Activated CD4-positive, alpha-beta T cell treated with anti-CD3 and anti-CD28 coated beads, Interleukin-2, Interleukin-4, amounts not matched to agents 100 ng/mL and 50 ng/mL, durations not matched to agents 16 hours and 8 hours (primary cell): Measurements from ENCODE around the gene PTPRT.

Experiments
- DNase-seq: peaks from one replicate; pipeline ENCODE4 v3.0.0-alpha.2; 2020; ENCODE audit warnings: low spot score

The PTPRT gene

DNA sequence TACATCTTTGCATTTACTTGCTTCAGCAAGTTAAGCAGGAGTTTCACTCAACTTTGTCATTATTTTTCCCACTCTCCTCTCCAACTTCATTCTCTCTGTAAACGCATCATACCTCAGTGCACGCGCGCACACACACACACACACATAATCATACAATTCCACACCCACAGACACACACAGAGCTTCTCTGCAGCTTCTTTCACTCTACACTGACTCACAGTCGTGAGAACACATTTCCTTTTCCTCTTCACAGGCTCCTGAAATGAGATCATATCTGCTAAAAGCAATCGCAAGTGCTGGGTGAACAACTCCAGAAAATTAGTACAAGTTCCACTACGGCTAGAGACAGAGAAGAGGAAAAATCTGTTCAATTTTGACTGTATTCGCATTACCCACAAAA, 215.4 kb downstream of the PTPRT start:
- DNase-seq: no peak

DNA sequence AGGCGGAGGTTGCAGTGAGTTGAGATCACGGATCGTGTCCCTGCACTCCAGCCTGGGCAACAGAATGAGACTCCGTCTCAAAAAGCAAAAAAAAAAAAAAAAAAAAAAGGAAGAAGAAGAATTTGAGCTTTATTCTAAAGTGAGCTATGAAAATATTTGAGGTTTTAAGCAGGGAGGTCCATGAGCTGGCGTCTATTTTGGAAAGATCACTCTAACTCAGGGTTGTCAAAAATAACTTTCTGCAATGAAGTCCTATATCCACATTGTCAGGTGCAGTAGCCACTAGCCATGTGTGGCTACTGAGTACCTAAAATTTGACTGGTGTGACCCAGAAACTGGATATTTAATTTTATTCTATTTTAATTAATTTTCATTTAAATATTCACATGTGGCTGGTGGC, 217.1 kb downstream of the PTPRT start:
- no peak for DNase-seq

DNA sequence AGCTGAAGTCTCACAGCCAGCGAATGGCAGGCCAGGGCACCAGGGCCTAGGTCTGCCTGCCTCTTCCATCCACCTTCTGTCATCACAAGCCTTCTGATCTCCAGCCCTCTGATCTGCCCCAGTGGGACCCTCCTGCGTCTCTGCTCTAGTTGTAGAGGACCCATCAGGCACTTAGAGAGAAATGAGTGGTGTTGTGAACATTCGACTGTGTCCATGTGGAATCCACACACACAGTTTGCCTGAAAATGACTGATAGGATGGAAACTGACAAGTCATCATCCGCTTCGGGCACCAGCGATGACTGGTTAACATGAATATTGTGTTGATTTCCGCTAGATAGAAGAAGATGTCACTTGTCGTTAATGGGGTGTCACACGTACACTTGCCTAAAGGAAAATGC, 221.0 kb downstream of the PTPRT start:
- DNase-seq: no peak

DNA sequence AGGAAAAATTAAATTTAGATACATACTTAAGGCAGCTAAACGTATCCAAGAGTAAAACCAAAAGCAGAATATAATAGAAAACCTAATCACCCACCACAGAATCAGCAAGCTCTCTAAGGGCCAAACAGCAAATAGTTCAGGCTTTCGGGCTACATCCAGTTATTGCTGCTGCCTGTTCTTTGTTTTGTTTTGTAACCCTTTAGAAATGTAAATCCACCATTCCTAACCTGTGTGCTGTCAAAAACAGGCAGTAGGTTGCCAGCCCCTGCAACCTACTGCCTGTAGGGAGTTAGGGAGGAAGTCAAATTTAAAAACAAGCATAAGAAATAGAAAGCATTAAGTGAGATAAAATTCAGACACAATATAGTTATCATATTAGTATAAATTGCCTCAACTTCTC, 225.9 kb downstream of the PTPRT start:
- DNase-seq: no peak

DNA sequence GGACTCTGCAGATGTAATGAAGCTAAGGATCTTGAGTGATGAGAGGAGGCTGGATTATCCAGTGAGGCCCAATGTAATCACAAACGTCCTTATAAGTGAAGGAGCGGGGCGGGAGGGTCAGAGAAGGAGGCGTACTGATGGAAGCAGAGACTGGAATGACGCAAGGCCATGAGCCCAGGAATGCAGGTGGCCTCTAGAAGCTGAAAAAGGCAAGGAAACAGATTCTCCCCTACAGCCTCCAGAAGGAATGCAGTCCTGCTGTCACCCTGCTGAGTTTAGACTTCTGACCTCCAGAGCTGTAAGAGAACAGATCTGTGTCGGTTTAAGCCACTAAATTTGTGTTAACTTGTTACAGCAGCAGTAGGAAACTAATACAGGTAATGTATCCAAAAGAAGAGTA, 227.9 kb downstream of the PTPRT start:
- no peak for DNase-seq

DNA sequence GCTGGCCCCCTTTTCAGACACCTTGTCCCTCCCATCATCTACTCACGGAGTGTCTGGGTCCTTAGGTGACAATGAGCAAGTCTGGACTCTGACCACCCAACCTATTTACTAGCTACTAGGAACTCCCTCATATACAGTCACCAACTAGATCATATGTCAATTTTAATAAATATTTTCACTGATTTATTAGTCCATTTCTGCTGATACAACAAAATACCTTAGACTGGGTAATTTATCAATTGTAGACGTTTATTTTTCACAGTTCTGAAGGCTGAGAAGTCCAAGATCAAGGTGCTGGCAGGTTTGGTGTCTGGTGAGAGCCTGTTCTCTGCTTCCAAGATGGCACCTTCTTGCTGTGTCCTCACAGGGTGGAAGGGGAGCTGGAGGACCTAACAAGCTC, 229.7 kb downstream of the PTPRT start:
- no peak for DNase-seq

DNA sequence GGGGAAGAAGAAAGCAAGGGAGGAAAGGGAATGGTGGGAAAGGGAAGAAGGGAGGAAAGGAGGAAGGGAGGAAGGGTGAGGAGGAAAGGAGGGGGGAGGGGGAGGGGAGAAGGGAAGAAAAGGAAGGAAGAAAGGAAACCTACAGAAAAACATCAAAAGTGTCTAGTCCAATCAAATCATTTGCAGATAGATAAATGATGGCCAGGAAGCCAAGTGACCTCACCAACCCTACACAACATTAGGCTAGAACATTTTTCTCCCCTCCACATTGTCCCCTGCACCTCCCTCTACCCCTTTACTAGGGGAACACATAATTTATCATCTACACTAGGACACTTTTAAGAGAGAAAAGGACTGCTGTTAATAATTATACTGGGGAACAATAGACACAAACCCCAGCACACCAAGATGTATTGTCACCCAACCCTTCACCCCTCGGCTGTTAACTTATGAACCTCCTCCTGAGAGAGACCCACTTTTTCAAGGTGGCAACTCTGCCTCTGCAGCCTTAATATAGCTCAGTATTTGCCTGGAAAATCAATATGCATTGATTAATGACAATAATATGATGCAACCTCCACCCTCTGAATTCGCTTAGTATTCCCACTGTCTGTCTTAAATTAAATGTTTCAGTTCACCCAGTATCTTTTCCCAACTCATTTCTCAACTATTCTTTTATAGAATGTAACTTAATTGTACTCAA, 231.2 kb downstream of the PTPRT start:
- no peak for DNase-seq

DNA sequence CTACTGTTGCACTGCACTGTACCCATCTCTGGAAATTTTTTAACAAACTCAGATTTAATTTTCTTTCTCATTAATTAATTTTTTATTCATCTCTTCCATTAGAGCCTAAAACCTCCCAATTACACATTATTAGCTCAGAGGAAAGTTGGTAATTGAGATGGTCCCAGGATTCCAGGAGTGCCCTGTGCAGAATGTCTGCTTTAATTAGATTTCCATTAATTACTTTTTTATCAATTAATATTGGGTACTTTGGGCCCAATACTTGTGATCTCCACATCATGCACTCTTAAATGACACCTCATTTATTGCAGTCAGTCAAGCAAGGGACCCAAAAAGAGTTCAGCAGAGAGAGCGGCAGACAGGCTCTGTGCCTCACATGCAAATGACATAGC, 232.0 kb downstream of the PTPRT start:
- no peak for DNase-seq

DNA sequence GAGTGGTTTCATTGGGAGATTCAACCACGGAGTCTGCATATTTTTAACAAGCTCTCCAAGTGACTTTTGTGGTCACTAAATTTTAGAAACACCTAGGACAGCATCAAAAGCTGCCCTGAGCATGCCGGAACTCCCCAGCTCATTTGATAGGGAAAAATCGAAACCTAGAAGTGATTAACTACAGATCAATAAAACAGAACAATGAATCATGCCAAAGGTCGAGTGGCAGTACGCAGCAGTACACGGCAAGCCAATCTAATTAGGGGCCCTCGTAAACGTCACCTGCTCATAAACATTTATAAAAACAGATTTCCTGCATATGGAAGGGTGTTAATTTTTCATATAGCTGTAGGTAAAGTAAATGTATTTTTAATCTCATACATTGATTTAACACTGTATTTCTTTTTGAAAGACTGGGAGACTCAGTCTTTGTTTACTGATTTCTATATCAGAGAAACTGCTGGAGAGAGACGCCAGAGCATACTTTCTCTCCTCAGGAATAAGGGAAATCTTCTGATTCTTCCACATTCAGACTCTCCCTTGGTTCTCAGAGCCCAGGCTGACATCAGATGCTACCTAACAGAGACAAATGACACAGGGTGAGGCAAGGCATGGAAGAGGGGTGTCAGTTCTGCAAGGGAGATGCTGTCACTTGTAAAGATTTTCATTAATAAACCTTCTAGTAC, 232.5 kb downstream of the PTPRT start:
- no peak for DNase-seq

DNA sequence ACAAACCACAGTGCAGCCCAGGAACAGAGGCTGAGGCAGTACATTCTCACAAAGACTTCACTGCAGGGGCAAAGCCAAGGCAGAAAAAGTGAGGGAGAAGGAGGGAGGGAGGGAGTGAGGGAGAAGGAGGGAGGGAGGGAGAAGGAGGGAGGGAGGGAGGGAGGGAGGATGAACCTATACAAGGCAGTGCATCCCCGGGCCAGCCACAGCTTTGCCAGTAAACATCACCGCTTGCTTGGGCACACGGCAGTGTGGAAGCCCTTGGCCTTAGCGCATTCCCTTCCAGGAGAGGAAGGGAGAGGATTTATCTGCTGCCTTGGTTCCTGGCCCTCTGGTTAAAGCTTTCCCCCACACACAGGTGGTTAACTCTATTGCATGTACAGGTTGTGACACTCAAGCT, 234.0 kb downstream of the PTPRT start:
- DNase-seq: no peak

DNA sequence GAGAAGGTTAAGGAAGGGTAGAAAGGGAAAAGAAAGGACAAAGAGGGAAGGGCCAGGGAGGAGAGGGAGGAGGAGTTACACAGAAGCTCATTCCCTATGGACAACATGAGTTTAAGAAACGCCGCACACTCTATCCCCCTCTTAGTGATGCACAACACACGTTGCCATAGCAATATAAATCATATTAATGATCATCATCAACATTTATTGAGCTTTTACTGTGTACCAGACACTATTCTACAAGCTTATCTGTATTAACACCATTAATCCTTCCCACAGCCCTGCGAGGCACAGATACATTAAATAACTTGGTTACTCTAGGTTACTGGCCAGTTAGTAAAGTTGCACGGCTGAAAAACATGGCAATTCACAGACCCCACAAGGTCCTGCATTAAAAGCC, 234.8 kb downstream of the PTPRT start:
- DNase-seq: no peak

DNA sequence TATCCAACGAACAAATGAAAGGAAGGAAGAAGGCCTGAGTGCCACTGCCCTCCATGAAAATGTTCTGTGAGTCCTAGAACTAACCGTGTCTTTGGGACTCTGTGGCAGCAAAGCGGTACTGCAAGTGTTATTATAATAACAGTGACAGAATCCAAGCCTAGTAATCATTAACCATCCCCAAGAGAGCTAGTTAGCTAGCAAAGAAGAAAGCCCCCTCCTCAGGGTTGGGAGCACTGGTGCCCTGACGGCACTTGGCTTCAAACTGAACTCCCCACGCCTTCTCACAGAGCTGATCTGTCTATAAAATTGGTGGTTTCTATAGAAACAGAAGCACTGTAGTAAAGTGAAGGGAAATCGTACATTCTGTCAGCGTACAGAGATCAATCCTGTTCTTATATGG, 239.8 kb downstream of the PTPRT start:
- no peak for DNase-seq

DNA sequence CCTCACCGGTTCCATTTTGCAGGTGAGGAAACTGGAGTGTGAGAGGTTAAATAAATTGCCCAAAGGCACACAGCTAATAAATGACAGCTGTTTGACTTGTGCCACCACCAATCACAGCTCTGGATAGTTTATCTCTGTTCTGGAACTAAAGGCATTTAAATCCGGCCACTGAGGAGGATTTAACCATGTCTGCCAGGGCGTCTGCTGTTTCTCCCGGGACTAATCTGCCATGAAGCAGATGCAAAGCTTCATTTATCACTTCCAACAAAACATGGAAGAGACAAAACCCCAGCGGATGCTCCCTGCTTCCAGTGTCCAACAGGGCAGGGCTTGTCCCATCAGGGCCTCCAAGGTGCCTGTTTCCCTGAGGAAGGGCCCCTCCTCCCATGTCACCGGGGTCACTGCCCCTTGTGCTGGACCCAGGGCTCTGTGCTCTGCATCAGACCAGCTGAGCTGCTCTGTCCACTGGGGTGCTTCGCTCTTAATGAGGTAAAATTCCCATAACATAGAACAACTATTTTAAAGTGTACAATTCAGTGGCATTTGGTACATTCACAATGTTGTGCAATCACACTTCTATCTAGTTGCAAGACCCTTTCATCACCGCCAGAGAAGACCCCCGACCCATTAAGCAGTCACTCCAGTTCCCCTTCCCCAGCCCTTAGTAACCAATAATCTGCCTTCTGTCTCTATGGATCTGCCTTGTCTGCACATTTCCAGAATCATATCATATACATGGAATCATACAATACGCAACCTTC, 244.3 kb downstream of the PTPRT start:
- no peak for DNase-seq

DNA sequence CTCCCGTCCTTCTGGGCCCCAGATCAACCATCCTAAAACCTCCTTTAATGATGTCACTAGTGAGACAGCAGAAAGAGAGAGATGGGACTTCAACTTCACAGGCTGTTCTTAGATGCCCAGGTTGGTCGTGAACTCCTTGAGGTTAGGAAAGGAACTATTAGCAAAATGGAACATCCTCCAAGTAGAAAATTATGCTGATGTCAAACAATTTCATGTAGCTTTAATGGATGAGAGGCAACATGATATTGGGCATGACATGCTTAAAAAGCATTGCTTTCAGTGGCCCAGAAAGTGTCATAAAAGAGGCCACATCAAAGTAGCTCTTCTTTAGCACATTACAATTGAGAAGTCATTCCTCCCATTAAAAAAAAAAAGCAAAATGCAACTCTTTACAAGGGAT, 248.1 kb downstream of the PTPRT start:
- no peak for DNase-seq

DNA sequence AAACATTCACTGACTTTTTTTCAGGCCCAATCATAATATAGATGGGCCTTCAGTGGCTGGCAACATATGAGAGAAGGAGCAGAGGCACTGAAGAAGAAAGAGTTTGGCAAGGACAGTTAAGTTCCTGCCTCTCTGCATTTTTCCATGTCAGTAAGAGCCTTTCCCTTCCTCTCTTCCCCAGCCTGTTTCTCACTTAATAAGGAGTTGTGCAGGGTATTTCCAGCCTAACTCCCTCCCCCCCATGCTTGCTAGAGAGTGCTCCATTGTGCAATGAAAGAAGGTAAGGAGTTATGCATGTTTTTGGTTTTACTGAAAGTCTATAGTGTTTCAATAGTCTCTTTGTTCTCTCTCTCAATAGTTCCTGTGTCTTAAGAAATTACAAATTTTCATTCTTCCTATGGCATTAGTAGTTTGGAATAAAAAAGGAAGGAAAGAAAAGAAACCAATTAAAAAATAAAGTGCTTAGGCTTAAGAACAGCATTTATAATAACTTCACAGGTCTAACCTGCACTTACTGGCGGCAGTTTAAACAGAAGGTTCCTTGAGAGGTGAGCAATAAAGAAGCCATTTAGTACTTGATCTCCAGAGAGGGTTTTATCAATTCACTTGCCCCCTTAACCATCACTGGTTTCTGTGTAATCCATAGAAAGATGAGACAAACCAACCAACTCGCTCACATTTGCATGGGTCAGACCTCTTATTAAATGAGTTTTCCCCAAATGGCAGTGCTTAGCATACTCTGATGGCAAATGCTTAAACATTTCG, 251.1 kb downstream of the PTPRT start:
- DNase-seq: no peak

DNA sequence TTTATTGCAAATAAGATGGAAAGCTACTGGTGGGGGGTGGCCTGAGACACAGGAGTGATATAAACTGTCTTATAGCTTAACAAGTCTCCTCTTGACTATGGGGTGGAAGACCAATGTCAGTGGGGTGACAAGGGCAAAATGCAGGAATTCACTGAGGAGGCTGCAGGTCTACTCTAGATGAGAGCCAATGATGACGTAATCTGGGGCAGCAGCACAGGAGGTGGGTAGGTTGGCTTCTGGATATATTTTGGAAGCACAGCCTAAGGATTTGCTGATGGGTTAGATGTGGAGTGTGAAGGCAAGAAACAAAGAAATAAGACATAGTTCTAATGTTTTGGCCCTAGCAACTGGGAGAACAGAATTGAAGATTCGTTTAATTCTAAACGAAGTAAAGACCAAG, 253.2 kb downstream of the PTPRT start:
- DNase-seq: no peak

DNA sequence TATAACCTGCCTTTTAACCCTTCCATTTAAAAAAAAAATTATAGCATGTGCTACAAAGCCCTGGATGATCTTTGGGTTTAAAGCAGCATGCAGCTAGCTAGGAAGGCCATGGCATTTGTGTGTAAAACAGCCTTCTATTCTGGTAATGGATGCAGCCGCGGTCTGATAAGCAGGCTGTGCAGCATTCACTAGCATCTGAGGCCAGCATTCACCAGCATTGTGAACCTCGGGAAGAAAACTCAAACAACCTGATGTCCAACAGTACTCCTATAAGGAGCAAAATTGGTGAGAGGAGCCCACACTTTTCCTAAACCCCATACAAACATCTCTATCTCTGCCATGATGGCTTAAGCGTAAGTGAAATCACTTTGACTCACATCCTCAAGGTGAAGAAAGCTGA, 265.5 kb downstream of the PTPRT start:
- DNase-seq: no peak

DNA sequence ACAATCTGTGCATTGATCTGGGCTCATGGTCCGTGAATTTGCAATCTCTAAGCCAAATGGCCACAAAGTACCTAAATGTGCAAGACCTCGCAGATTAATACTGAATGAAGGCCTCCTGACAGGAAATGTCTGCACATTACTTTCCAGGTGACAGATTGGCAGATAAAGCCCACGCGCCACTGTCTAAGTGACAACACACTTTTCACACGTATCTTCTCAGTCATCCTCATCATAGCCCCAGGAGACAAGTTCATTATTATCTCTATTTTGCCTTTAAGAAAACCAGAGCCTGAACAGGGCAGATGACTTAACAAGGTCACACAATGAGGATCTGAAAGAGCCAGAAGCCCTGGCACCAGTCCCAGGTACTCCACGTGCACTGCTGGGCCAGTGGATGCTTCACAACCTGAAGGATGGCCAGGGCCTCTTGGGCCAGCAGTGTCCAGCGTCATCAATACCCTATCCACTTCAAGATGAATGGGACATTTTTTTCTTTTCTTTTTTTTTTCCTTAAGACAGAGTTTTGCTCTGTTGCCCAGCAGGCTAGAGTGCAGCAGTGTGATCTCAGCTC, 266.3 kb downstream of the PTPRT start:
- DNase-seq: no peak

DNA sequence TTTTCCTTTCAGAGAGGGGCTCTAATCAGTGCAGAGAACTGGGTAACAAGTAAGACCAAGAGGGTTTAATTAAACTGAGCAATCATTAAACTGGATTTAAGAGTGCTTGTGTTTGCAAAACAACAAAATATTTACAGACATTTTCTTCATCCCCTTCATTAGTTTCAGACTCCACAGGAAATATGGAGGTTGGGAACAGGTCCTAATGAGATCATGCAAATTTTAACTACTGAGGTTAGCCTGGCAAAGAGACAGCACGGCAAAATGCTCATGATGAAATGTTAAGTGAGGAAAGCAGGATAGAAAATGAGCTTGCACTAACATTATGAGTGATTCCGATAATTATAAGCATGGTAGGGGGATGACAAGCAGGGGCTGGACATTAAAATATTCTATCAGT, 268.9 kb downstream of the PTPRT start:
- no peak for DNase-seq

DNA sequence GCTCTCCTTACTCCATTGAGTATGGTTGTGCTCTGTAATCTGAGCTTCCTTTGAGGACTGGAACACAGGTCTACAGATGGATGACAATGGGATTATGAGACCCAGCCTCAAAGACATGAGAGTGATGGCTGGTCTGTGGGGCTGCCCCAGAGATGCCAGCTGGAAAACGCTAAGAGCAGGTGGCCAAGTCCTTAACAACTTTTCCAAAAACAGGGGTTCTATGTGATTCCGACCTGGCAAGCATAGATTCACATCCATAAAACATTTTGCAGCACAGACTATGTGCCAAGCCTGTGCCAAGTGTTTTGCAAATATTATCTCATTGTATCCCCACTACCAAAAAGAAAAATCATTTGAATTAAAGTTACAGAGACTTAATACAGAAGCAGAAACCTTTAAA, 270.4 kb downstream of the PTPRT start:
- DNase-seq: no peak

DNA sequence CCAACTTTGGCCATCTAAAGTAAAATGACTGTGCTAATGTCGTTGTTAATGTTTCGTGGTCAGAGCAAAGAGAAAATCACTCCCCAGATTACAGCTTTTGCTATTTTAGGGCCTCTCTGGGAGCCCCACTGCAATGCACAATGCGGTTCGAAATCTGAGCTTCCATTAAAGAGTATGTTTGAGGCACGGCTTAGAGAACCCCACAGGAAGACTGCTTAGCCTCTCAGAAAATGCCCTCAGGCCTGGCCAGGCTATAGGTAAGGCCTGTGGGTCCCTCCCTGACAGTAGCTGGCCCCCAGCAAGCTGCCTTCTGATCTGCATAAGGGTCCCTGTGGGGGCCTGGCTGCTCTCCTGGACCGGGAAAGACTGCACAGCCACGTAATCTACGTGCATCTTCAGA, 274.6 kb downstream of the PTPRT start:
- no peak for DNase-seq

DNA sequence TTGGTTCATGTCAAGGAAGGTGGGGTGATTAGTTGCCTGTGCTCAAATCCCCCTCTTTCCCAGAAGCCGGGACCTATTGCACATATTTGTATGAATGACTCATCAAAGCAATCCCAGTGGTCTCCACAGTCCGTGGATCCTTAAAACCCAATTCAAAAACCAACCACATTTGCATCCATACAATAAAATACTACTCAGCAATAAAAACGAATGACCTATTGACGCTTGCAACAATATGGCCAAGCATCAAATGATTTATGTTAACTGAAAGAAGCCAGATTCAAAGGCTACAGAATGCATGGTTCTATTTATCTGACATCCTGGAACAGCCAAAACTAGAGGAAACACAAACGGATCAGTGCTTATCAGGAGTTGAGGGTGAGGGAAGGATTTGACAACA, 275.4 kb downstream of the PTPRT start:
- no peak for DNase-seq
